KG1 (cell line): Measurements from ENCODE around the gene KLF6.

Experiments
- DNase-seq: peaks from one replicate; lab custom pipeline; 2025; lab: John Stamatoyannopoulos, UW

Gene KLF6

GRCh38 chr10:3774814-3775695, 10.0 kb downstream of the KLF6 start:
- DNase-seq: no peak

DNA sequence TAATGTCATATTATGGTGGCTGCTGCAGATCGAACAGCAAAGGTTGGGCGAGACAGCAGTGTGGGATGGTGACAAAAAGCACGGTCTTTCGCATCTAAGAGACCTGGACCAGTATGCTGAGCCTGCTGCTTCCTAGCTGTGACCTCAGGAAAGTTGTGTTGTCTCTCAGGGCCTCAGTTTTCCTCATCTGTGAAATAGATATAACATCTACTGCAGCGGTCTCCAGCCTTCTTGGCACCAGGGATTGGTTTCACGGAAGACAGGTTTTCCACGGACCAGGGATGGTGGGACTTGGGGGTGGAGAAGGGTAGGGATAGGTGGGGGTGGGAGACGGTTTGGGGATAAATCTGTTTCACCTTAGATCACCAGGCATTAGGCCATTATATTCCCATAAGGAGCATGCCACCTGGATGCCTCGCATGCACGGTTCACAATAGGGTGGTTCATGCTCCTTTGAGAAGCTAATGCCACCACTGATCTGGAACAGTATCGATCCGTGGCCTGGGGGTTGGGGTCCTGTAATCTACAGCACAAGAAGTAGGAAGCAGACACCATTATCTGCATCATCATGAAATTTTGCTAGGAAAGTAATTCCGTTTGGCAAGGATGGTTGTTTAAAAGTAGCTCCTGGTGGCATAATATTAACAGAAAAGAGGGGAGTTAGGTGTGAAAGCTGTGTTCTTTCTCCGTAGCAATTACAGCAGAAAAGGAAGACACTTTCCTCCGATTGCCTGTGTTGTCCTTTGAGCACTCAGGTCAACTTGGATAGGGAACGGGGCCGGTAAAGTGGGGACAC, 10.8 kb downstream of the KLF6 start:
- no peak for DNase-seq

DNA sequence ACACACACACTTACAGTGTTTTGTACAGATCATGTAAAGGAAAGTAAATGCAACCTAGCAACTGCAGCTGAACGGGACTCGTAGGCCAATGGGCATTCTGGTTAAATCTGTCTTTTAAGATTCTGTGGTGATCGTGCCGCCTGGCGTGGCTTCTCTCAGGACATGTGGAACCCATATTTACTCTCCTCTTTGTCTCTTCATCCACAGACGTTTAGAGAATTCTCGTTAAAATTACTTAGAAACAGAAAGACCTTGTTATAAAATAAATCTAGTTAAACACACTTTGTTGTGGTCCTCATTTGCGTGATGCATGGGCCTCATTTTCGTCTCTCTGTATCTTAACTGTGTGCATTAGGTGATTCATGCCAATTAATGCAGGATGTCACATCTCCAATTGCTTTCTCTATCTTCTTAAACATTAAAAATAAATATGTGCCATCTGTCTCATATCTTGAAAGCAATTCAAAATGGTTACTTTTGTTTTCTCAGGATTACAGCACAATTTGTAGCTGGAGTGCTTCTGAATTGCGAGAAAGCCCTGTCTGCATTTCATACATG, 11.5 kb downstream of the KLF6 start:
- no peak for DNase-seq

GRCh38 chr10:3772361-3773171, 12.4 kb downstream of the KLF6 start:
- DNase-seq: no peak

GRCh38 chr10:3770611-3771110, 14.3 kb downstream of the KLF6 start:
- no peak for DNase-seq

DNA sequence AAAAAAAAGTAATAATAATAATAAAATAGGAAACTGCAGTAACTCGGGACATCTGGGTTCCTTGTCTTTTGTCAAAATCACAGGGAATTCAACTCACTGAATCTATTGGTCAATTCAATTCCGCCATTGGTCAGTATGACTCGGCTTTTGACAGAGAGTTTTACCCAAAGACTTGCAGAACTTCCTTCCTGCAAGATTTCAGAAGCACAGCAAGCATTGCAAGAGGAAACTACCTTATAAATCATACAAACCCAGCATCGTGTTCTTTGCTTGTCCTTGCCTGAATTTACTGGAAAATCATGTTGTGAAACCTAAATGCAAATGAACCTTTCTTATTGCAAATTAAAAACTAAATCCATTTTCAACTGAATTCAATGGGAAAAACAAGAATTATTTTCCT, 15.5 kb downstream of the KLF6 start:
- no peak for DNase-seq

GRCh38 chr10:3766046-3766756, 18.8 kb downstream of the KLF6 start:
- DNase-seq: no peak

GRCh38 chr10:3765146-3765545, 19.9 kb downstream of the KLF6 start:
- no peak for DNase-seq

DNA sequence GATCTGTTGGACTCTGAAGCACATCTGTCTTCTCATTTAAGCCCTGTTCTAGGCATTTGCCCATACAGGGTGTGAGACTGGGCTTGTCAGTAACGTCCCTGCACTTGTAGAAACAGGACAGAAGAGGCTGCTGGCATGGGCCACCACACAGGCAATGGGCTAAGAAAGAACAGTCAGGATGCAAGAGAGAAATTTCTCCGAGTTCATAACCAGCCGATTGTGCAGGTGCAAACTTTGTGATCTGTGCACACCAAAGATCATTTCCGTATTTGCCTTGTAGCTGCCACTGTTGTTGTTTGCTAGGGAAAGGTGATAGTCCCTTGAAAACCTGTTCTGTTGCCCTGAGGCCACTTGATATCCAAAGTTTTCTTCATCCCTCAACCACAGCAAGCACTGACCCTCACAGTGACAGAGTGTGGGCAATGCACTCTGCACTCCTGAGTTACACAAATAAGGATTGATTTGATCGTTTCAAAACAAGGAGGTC, 20.3 kb downstream of the KLF6 start:
- no peak for DNase-seq

DNA sequence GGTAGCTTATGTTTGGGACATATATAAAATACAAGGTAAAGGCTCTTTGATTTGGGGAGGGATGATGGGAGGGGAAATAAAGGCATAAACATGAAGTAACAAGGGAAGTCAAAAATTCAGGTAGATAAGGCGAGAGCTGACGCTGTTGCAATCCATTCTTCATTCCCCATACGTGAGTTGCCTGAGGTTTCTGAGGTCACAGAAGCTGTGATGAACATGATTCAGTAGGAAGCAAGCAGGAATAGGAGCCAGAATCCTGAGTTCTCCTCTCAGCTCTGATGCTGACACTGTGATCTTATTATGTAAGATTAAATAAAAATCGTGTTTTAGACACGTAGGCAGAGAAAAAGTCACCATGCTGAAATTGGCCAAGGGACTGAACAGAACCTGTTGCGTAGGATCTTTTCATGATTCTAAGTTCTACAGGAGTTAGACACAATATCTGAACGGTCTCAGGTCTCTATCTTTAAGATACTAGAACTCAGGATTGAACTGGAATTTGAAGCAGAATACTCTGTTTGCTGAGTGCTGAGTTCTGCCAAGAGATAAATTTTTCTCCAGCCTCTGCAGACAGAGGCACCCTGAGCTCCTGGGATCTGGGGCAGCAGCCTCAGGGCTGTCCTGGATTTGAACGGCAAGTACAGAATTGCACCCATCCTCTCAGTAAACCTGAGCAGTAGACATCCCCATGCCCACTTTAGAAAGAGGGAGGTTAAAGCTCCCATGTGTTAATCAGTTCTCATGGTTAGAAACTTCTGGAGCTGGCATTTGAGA, 21.0 kb downstream of the KLF6 start:
- no peak for DNase-seq

- DNase-seq: no peak
These were observed 22.0 kb downstream of the KLF6 start for GRCh38 chr10:3763035-3763456.

GRCh38 chr10:3762309-3762708, 22.7 kb downstream of the KLF6 start:
- no peak for DNase-seq

DNA sequence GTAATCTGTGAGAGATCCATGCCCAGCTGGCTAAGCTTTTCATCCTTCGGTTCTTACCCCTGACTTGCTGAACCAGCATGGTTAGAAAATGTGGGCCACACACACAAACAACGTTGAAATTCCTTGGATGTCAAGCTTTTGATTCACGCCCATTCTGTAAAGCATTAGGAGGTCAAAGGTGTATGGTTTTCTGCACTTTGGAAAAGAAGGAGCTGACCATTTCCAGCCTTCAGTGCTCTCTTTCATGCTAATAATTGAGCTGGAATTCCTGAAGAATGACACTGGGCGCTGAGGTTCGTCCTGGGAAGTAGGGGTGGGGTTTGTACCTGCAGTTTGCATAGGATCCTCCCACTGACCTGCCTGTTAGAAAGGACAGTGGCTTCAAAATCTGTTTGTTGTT, 23.1 kb downstream of the KLF6 start:
- DNase-seq: no peak

- no peak for DNase-seq
These were observed 23.9 kb downstream of the KLF6 start for GRCh38 chr10:3761021-3761686.

DNA sequence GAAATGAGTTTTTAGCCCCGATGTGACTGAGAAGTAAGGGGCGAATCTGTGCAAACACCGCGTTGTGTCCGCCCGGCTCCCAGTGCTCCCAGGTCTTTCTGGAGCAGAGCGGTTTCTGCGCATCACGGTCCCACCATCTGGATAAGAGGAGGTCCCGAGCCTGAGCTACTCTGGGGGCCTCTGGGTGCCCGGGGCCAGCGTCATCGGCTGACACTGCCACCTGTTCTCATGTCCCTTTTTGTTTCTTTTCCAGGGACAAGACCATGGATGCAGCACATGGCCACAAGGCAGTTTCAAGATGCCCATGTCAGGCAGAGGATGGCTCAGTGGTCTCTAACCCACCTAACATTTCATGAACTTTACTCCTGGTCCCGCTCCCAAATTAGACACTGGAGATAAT, 24.9 kb downstream of the KLF6 start:
- no peak for DNase-seq

GRCh38 chr10:3759397-3759796, 25.6 kb downstream of the KLF6 start:
- DNase-seq: no peak

GRCh38 chr10:3758491-3758970, 26.5 kb downstream of the KLF6 start:
- DNase-seq: no peak

DNA sequence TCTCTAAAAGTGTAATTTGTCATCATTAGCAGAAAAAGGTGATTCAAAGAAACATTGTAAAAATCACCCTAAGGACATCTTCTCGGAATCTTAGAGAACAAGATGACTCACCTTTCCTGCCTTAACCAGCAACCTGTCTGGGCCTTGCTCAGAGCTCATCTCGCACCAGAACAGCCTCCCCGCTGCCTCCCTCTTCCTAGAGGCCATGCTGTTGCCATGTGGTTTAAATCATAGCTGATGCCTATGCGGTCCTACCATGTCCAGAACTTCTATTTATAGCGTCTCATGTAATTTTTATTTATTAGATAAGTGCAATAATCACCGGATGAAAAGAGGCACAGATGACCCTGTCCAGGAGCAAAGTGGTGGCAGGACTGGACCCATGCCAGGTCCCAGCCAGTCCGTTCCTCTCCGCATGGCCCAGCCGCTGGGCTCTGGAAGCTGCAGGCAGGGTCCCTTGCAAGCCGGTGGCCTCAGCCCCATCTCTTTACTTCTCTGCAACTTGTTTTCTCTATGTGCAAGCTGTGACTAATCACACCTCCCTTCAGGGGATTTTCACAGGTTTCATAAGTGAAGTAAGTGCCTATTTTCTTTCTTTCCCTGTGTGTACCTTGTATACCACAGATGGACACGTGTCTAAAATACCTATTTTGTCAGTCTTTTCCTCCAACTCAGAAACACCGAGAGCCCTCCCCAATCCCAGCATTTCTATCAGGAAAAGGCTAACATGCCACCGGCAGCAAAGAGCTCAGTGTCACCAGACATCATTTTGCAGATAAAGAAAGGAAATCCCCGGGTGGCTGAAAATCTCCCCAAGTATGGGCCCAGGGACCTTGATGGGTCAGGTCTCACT, 27.1 kb downstream of the KLF6 start:
- no peak for DNase-seq

GRCh38 chr10:3757250-3757637, 27.8 kb downstream of the KLF6 start:
- DNase-seq: no peak
